Heart left ventricle (tissue), 16 donors: ENCODE measurements around the gene RAVER2. TPM values are rescaled to one million over a fixed set of nuclear protein-coding genes. Genes with fewer than 3 reads are reported as not detected.

Source experiments
- ATAC-seq, 4 donors: fragments of 200-7000 bp; cut with Tn5 transposase; one replicate each; pipeline ENCODE4 v1.9.1; 2020 to 2022; ENCODE audit warnings: moderate library complexity in 4 of 4, mild to moderate bottlenecking in 3 of 4, moderate number of reproducible peaks in 1 of 4
- DNase-seq, 5 donors: peaks; one replicate each; pipeline ENCODE4 v3.0.0-alpha.2; 2020
- H3K27ac ChIP-seq, 12 donors: fragments of 200-600 bp; sonication (generic) in 4 of 12; one replicate each; pipeline versions ENCODE4 v1.5.0 to v1.8.0; 2016 to 2022; ENCODE audit warnings: mild to moderate bottlenecking in 2 of 12
- H3K27me3 ChIP-seq, 9 donors: fragments of 200-600 bp; sonication (generic) in 2 of 9; one replicate each; pipeline versions ENCODE4 v1.5.1 to v1.8.0; 2016 to 2022; ENCODE audit warnings: mild to moderate bottlenecking in 3 of 9
- H3K36me3 ChIP-seq, 9 donors: fragments of 200-600 bp; sonication (generic) in 2 of 9; one replicate each; pipeline versions ENCODE4 v1.5.0 to v1.8.0; 2018 to 2022; ENCODE audit warnings: mild to moderate bottlenecking in 2 of 9
- H3K4me1 ChIP-seq, 12 donors: fragments of 200-600 bp; sonication (generic) in 4 of 12; one replicate each; pipeline versions ENCODE4 v1.5.0 to v1.8.0; 2016 to 2022; ENCODE audit warnings: mild to moderate bottlenecking in 3 of 12
- H3K4me3 ChIP-seq, 12 donors: fragments of 200-600 bp; sonication (generic) in 4 of 12; one replicate each; pipeline versions ENCODE4 v1.5.0 to v1.8.0; 2017 to 2022; ENCODE audit warnings: mild to moderate bottlenecking in 9 of 12, moderate library complexity in 4 of 12
- H3K9me3 ChIP-seq, 12 donors: fragments of 200-600 bp; sonication (generic) in 4 of 12; one replicate each; pipeline versions ENCODE4 v1.5.0 to v1.8.0; 2016 to 2022; ENCODE audit warnings: mild to moderate bottlenecking in 1 of 12
- POLR2A ChIP-seq, 2 donors: fragments of 450-650 bp; IDR thresholded peaks; one replicate each; pipeline ENCODE4 v1.6.1; 2017; ENCODE audit warnings: antibody characterized with exemption in 2 of 2, mild to moderate bottlenecking in 2 of 2, moderate library complexity in 2 of 2
- WGBS, 4 donors: extraction: QIAGEN DNeasy Blood & Tissue Kit in 2 of 4; methylation state at CpG; one replicate each; pipeline versions ENCODE4 v1.1.5 to v1.1.7; 2013 to 2018; 5-methylcytosine and 5-hydroxymethylcytosine counted together
- intact Hi-C, 10 donors: fragments of 100-400 bp; cut with DNase I; formaldehyde crosslinking; loops; one replicate each; pipeline versions ENCODE4 v1.11.1 to v1.14.2; 2022
- polyA plus RNA-seq, 2 donors: library from polyadenylated mRNA; stranded (reverse); fragments of 200-250 nt; gene quantifications; one replicate each; pipeline ENCODE4 v1.2.3, GENCODE V29; 2013
- total RNA-seq, 9 donors: library from RNA; depleted of rRNA in 2 of 9; stranded (reverse); fragments of >200 nt in 2 of 9; fragmentation: NEBNext Ultra II Directional in 3 of 9; extraction: Animal tissue kit (Norgen Biotek cat#: 25700) in 3 of 9; gene quantifications; one replicate each; pipeline versions ENCODE4 v1.1.0 to v1.2.4, GENCODE V29; 2016 to 2023
- TF ChIP-seq, protein P1 (sequence below), 12 donors: fragments of 200-600 bp; sonication (generic) in 4 of 12; IDR thresholded peaks; one replicate each; pipeline versions ENCODE4 v1.5.0 to v1.8.0; 2018 to 2022; ENCODE audit warnings: antibody characterized with exemption in 12 of 12, mild to moderate bottlenecking in 5 of 12
- donor health status: ischemic (EF 13 %, LVEDD 7.1; RV severe dilation, severe dysfunction).
- donor health status: healthy with polysubstance abuse.
- donor health status: DM: no; HTN: yes; CAD: no.
- donor health status: DM: no; HTN: no; CAD: no.
- donor health status: ischemic (EF 25% LVEDD 6.9; RV normal size, moderate dysfunction).
- donor health status: ischemic (EF 25% LVEDD 5.7; RV mildly dilated, moderate dysfunction).
- donor health status: healthy.
- donor health status: DM: yes; HTN: yes; CAD: no.
- donor health status: ischemic (EF 35%, LVEDD 5.7; RV mildly dilated, moderate dysfunction).
- donor health status: nonischemic (EF 11% LVEDD 7.7; RV severe dilation, severe dysfunction).
- donor health status: DM: yes; HTN: yes; CAD: no.
- donor health status: PGD.
- donor health status: ischemic (EF 29% LVEDD 5.4; RV normal size, mild dysfunction).
- donor health status: nonischemic (EF 23%, LVEDD 6.1; RV moderate dilation, normal function).

RAVER2 gene
- total and polyA plus RNA-seq, 11 donors: 6.3 to 25.8 (median 18.6) TPM

DNA sequence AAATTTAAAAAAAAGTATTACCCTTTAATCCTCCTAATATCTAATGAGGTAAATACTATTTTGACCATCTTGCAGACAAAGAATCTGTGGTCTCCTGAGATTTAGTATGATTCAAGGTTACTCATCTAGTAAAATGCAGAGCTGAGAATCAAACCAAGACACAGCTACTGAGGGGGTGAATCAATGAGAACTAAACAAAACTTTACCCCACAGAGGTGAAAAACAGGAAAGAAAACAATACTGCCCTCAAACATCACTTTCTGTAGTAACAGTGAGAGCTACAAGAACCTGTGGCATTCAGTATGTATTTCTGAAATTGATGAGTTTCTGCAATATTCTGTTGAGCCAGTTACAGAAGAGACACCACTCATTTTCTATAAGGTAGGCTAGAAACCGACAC, 136.4 kb downstream of the RAVER2 start:
- ATAC-seq (no peak), DNase-seq (no peak)
- intact Hi-C loops: no loop called here
- no peaks in the 10 kb centered on the region for H3K27me3 ChIP-seq
- H3K36me3 ChIP-seq: peaks cover 0 to 75% (median 47%) of the 10 kb centered on the region in 9 donors
- H3K9me3 ChIP-seq: no peaks in the 10 kb centered on the region
- H3K4me1 ChIP-seq: peaks cover 0 to 53% (median 7%) of the 10 kb centered on the region in 12 donors
- no peak overlapping the region for H3K27ac ChIP-seq
- 96 to 100% (median 99%) methylated on average over 1 of the region's 1 CpG for WGBS, 4 donors
- H3K4me3 ChIP-seq: no peak overlapping the region
- no peak for TF ChIP-seq POLR2A (IDR thresholded peaks at IDR 0.05)
- TF ChIP-seq, protein P1, sequence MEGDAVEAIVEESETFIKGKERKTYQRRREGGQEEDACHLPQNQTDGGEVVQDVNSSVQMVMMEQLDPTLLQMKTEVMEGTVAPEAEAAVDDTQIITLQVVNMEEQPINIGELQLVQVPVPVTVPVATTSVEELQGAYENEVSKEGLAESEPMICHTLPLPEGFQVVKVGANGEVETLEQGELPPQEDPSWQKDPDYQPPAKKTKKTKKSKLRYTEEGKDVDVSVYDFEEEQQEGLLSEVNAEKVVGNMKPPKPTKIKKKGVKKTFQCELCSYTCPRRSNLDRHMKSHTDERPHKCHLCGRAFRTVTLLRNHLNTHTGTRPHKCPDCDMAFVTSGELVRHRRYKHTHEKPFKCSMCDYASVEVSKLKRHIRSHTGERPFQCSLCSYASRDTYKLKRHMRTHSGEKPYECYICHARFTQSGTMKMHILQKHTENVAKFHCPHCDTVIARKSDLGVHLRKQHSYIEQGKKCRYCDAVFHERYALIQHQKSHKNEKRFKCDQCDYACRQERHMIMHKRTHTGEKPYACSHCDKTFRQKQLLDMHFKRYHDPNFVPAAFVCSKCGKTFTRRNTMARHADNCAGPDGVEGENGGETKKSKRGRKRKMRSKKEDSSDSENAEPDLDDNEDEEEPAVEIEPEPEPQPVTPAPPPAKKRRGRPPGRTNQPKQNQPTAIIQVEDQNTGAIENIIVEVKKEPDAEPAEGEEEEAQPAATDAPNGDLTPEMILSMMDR (IDR thresholded peaks at IDR 0.05): no peak

Other genes with a start within 250 kb of the RAVER2 start
- gene JAK1, start 221.5 kb downstream of the RAVER2 start, total RNA-seq: 100 to 1,000 TPM in 4 of 9 donors, 10 to 100 TPM in 5; 85.6 to 189 (median 96.5) TPM
- gene JAK1, start 221.5 kb downstream of the RAVER2 start, polyA plus RNA-seq: 10 to 100 TPM; 20.5 to 73.7 TPM